Measurements from ENCODE around the gene PLXNA1.

GRCh38 chr3:126964950-126965349, 18.0 kb upstream of the PLXNA1 start:
- no peak for TF ChIP-seq CTCF (conservative IDR thresholded peaks at IDR 0.05; ENCODE audit: low read depth in 2 of 2)
- TF ChIP-seq EZH2 (IDR thresholded peaks at IDR 0.05; ENCODE audit: low read depth, unreplicated experiment), result no peak
- no peak for TF ChIP-seq CREB1 (CRISPR knock-in tag; IDR thresholded peaks at IDR 0.05; ENCODE audit: low read depth)
- TF ChIP-seq POLR2AphosphoS5 (IDR thresholded peaks at IDR 0.05; ENCODE audit: low read depth), result no peak
- TF ChIP-seq STAT1 (IDR thresholded peaks at IDR 0.05; ENCODE audit: unreplicated experiment), result no peak

All from GM23338 (cell line).